Measurements from ENCODE around the gene TMEM87A. TPM values are rescaled to one million over a fixed set of nuclear protein-coding genes. Genes with fewer than 3 reads are reported as not detected.
A peak's percentile ranks its signal among the peaks of the same experiment; 100 is the strongest.

TMEM87A gene
- total RNA-seq, 1 donor from 2014 or later: 79.1 TPM

Small RNA genes lying within 50 kb of the gene (small RNA-seq; reads per million reads assigned to genes)
- gene MIR627 (ENCODE audit: low replicate concordance): 0.89 reads per million, percentile 84 among the genes with 10 or more reads in this experiment

Other genes with a start within 250 kb of the TMEM87A start
- not detected for gene PLA2G4D, start 178.9 kb downstream of the TMEM87A start, total RNA-seq
- 1.5 TPM for gene PLA2G4F, start 116.8 kb downstream of the TMEM87A start, total RNA-seq
- 36.1 TPM for gene VPS39, start 65.1 kb downstream of the TMEM87A start, total RNA-seq
- 23.8 TPM for gene GANC, start 232 bp downstream of the TMEM87A start, total RNA-seq
- gene CAPN3, start 86.1 kb upstream of the TMEM87A start, total RNA-seq: 336 TPM
- 328 TPM for gene ZNF106, start 217.7 kb upstream of the TMEM87A start, total RNA-seq
- gene SNAP23, start 222.2 kb upstream of the TMEM87A start, total RNA-seq: 69.4 TPM

All from tongue (tissue), 2 donors.